Chondrocyte (in vitro differentiated cells): ENCODE data around the gene APBB2. TPM values are rescaled to one million over a fixed set of nuclear protein-coding genes. Genes with fewer than 3 reads are reported as not detected.

Experiments
- DNase-seq: peaks from one replicate; pipeline ENCODE4 v3.0.0; 2021; ENCODE audit warnings: mixed read lengths, low spot score
- H3K27ac Mint-ChIP-seq: one replicate; pipeline ENCODE4 v1.8.0; 2021; ENCODE audit warnings: mild to moderate bottlenecking, moderate library complexity, mixed read lengths; ENCODE audit not compliant: unreplicated experiment
- H3K27me3 Mint-ChIP-seq: 2 replicates; pipeline ENCODE4 v1.8.0; 2021; ENCODE audit warnings: low read depth, mixed read lengths
- H3K36me3 Mint-ChIP-seq: 2 replicates; pipeline ENCODE4 v1.8.0; 2021; ENCODE audit warnings: low read depth, mixed read lengths
- H3K4me1 Mint-ChIP-seq: 2 replicates; pipeline ENCODE4 v1.8.0; 2021; ENCODE audit warnings: low read depth, mild to moderate bottlenecking, mixed read lengths
- H3K4me3 Mint-ChIP-seq: one replicate; pipeline ENCODE4 v1.8.0; 2021; ENCODE audit warnings: mild to moderate bottlenecking, moderate library complexity, mixed read lengths; ENCODE audit not compliant: unreplicated experiment
- H3K9me3 Mint-ChIP-seq: 2 replicates; pipeline ENCODE4 v1.8.0; 2021; ENCODE audit warnings: low read depth, mixed read lengths
- total RNA-seq: library from RNA; stranded (reverse); gene quantifications from 3 replicates; pipeline ENCODE4 v1.2.1, GENCODE V29; 2021
- TF ChIP-seq, protein P1 (sequence below): fragments of 200-600 bp; sonication (generic); IDR thresholded peaks from 2 replicates; pipeline ENCODE4 v1.5.0; 2021; ENCODE audit warnings: antibody characterized with exemption, mild to moderate bottlenecking, moderate library complexity

Gene APBB2
- total RNA-seq, 1 donor from 2014 or later: 119 TPM

DNA sequence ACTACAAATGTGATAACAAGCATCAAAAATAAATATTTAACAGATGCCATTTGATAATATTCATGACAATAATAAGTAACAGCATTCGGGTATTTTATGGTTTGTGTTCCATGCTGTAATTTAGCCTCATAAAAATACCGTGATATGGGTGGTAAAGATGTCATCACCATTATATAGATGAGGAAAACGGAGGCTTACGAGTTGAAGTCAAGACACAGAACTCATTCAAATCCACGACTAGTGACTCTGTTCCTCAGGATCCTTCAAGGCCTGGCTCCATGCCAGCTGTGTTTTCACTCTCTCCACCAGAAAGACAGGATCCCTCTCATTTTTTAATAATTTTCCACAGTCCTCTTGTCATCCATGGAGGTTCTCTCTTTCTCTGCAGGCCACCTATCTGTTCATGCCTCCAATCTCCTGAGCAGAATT lies 94.5 kb downstream of the APBB2 start:
- DNase-seq: no peak
- TF ChIP-seq, protein P1, sequence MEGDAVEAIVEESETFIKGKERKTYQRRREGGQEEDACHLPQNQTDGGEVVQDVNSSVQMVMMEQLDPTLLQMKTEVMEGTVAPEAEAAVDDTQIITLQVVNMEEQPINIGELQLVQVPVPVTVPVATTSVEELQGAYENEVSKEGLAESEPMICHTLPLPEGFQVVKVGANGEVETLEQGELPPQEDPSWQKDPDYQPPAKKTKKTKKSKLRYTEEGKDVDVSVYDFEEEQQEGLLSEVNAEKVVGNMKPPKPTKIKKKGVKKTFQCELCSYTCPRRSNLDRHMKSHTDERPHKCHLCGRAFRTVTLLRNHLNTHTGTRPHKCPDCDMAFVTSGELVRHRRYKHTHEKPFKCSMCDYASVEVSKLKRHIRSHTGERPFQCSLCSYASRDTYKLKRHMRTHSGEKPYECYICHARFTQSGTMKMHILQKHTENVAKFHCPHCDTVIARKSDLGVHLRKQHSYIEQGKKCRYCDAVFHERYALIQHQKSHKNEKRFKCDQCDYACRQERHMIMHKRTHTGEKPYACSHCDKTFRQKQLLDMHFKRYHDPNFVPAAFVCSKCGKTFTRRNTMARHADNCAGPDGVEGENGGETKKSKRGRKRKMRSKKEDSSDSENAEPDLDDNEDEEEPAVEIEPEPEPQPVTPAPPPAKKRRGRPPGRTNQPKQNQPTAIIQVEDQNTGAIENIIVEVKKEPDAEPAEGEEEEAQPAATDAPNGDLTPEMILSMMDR: no peak
- H3K4me1 Mint-ChIP-seq: peaks cover 59% of the 10 kb centered on the region
- peaks cover 12% of the 10 kb centered on the region for H3K36me3 Mint-ChIP-seq
- H3K4me3 Mint-ChIP-seq: peak overlapping the region; percentile 49
- peak overlapping the region; percentile 87 for H3K27ac Mint-ChIP-seq
- H3K9me3 Mint-ChIP-seq: peaks cover 9% of the 10 kb centered on the region
- no peaks in the 10 kb centered on the region for H3K27me3 Mint-ChIP-seq

- peaks cover 11% of the 10 kb centered on the region for H3K36me3 Mint-ChIP-seq
- no peak overlapping the region for H3K27ac Mint-ChIP-seq
- H3K4me1 Mint-ChIP-seq: peaks cover 9% of the 10 kb centered on the region
- no peaks in the 10 kb centered on the region for H3K27me3 Mint-ChIP-seq
- H3K4me3 Mint-ChIP-seq: no peak overlapping the region
- peaks cover 16% of the 10 kb centered on the region for H3K9me3 Mint-ChIP-seq
- no peak for DNase-seq
- TF ChIP-seq, protein P1: no peak
Observed at GRCh38 chr4:41111791-41112190, 102.6 kb downstream of the APBB2 start.

DNA sequence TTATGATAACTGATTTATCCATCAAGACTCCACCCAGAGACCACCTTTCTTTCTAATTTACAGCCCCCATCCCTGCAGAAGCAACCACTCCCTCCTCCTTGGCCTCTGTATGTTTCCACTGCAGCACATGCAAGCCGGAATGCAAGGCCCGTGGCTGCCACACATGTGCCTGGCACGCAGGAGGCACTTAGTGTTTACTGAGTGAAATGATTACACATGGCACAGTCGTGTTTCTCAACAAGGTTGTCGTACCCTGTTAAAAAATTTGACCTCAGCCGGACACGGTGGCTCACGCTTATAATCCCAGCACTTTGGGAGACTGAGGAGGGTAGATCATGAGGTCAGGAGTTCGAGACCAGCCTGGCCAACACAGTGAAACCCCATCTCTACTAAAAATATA lies 104.3 kb downstream of the APBB2 start:
- Mint-ChIP-seq H3K4me3 (no peak overlapping the region), H3K27me3 (no peaks in the 10 kb centered on the region)

DNA sequence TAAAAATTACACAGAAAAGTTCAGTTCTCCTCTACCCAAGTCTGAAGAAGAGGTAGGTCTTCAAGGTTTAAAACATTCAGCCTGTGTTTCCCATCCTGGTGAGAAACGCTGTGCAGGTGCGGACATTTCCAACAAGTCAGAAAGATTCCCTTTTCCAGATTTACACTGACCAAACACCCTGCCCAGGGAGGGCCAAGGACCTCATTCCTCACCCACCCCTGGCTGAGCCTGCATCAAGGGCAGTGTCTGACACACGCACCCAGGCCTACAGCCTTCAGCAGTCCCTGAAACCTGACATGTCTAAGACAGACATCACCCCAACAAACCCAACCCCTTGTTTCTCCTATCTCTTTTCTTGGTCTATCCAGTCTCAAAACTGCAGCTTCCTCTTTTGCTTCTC lies 105.9 kb downstream of the APBB2 start:
- H3K27ac Mint-ChIP-seq: no peak overlapping the region
- no peaks in the 10 kb centered on the region for H3K9me3 Mint-ChIP-seq
- H3K4me3 Mint-ChIP-seq: no peak overlapping the region
- DNase-seq: no peak
- H3K27me3 Mint-ChIP-seq: no peaks in the 10 kb centered on the region
- peaks cover 19% of the 10 kb centered on the region for H3K4me1 Mint-ChIP-seq
- no peaks in the 10 kb centered on the region for H3K36me3 Mint-ChIP-seq
- TF ChIP-seq, protein P1: no peak

More for the DNA sequence above, 104.3 kb downstream of the APBB2 start:
- DNase-seq: no peak
- peaks cover 16% of the 10 kb centered on the region for H3K4me1 Mint-ChIP-seq
- peaks cover 4% of the 10 kb centered on the region for H3K36me3 Mint-ChIP-seq
- H3K27ac Mint-ChIP-seq: no peak overlapping the region
- TF ChIP-seq, protein P1: no peak
- peaks cover 9% of the 10 kb centered on the region for H3K9me3 Mint-ChIP-seq

GRCh38 chr4:41106694-41107419 lies 107.5 kb downstream of the APBB2 start:
- Mint-ChIP-seq H3K27me3 (no peaks in the 10 kb centered on the region), H3K9me3 (no peaks in the 10 kb centered on the region), H3K27ac (peak overlapping the region; percentile 32), H3K4me1 (peaks cover 31% of the 10 kb centered on the region), H3K36me3 (no peaks in the 10 kb centered on the region), H3K4me3 (no peak overlapping the region)
- TF ChIP-seq, protein P1: no peak
- DNase-seq: no peak
